Measurements from ENCODE around the gene ACTR3.

DNA sequence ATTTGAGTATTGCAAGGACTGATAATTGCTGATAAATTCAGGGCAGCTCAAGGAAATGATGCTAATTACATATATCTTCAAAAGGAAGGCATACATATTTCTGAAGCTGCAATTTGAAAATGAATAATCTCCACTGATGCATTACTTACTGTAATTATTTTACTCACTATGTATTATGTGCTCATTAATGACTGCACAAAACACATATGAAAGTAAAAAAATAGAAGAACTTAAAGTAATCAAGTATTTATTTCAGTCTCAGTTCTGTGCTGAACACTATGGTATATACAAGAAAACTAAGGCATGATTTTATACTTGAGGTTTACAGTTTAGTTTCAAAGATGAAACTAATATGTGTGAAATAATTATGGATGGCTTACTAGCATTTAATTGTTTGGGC, 9.3 kb downstream of the ACTR3 start:
- TF ChIP-seq CTCF (IDR thresholded peaks at IDR 0.05; ENCODE audit: low read depth, low read length, missing input control) (no peak), REST (IDR thresholded peaks at IDR 0.05) (no peak), HNF4G (IDR thresholded peaks at IDR 0.05) (no peak), TAF1 (conservative IDR thresholded peaks at IDR 0.05) (no peak), HNF4A (conservative IDR thresholded peaks at IDR 0.05) (no peak), ATF3 (IDR thresholded peaks at IDR 0.05) (no peak), GABPA (IDR thresholded peaks at IDR 0.05 in 1 of 2, conservative IDR thresholded peaks at IDR 0.05 in 1 of 2) (no peak), YY1 (IDR thresholded peaks at IDR 0.05) (no peak)
- TF ChIP-seq, protein P1, sequence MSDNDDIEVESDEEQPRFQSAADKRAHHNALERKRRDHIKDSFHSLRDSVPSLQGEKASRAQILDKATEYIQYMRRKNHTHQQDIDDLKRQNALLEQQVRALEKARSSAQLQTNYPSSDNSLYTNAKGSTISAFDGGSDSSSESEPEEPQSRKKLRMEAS (IDR thresholded peaks at IDR 0.05): no peak

Measured in liver (tissue), 3 donors.